SK-N-SH treated with all-trans-retinoic acid at 6 μM for 48 hours (cell line): ENCODE measurements around the gene LRFN5.
"Not testable (repeated sequence)": the region's sequence is repeated elsewhere in the genome, so short reads cannot be mapped to it uniquely, and the experiment has no call there.

Experiments used
- ATAC-seq: fragments of 200-7000 bp; cut with Tn5 transposase; 3 replicates; pipeline ENCODE4 v1.9.1; 2020; ENCODE audit warnings: mild to moderate bottlenecking, moderate library complexity
- ARNTL ChIP-seq: fragments of 450-650 bp; formaldehyde crosslinking; IDR thresholded peaks from 2 replicates; pipeline ENCODE4 v1.5.0; 2020; ENCODE audit warnings: low read depth, mild to moderate bottlenecking, moderate library complexity, borderline replicate concordance
- BACH2 ChIP-seq: fragments of 250-450 bp; sonication (Bioruptor Pico); IDR thresholded peaks from 2 replicates; pipeline ENCODE4 v1.9.0; 2021; ENCODE audit warnings: mild to moderate bottlenecking, borderline replicate concordance
- CREB5 ChIP-seq: fragments of 250-450 bp; sonication (Bioruptor Pico); IDR thresholded peaks from 2 replicates; pipeline ENCODE4 v1.5.1; 2020; ENCODE audit warnings: low read depth, mild to moderate bottlenecking, moderate library complexity
- CSDC2 ChIP-seq: fragments of 250-450 bp; sonication (Bioruptor Pico); IDR thresholded peaks from 2 replicates; pipeline ENCODE4 v1.5.0; 2020; ENCODE audit warnings: mild to moderate bottlenecking, moderate library complexity
- ESRRG ChIP-seq: fragments of 250-450 bp; sonication (Bioruptor Pico); IDR thresholded peaks from 2 replicates; pipeline ENCODE4 v1.6.1; 2021; ENCODE audit warnings: mild to moderate bottlenecking
- GLIS3 ChIP-seq: fragments of 250-450 bp; sonication (Bioruptor Pico); IDR thresholded peaks from 2 replicates; pipeline ENCODE4 v1.5.0; 2020; ENCODE audit warnings: mild to moderate bottlenecking, moderate library complexity
- OSR1 ChIP-seq: fragments of 250-450 bp; sonication (Bioruptor Pico); IDR thresholded peaks from 2 replicates; pipeline ENCODE4 v1.8.0; 2022; ENCODE audit warnings: moderate library complexity, mild to moderate bottlenecking, inconsistent platforms
- PATZ1 ChIP-seq: fragments of 250-450 bp; sonication (Bioruptor Pico); IDR thresholded peaks from 2 replicates; pipeline ENCODE4 v1.8.0; 2020; ENCODE audit warnings: mild to moderate bottlenecking, moderate library complexity, borderline replicate concordance
- POU6F1 ChIP-seq: fragments of 250-450 bp; sonication (Bioruptor Pico); IDR thresholded peaks from 2 replicates; pipeline ENCODE4 v1.8.0; 2021; ENCODE audit warnings: low read depth, mild to moderate bottlenecking, moderate library complexity, borderline replicate concordance
- PPARA ChIP-seq: fragments of 250-450 bp; sonication (Bioruptor Pico); IDR thresholded peaks from 2 replicates; pipeline ENCODE4 v1.5.0; 2020; ENCODE audit warnings: mild to moderate bottlenecking, borderline replicate concordance
- RARB ChIP-seq: fragments of 250-450 bp; sonication (Bioruptor Pico); IDR thresholded peaks from 2 replicates; pipeline ENCODE4 v1.8.0; 2021; ENCODE audit warnings: mild to moderate bottlenecking, moderate library complexity
- SNAI2 ChIP-seq: fragments of 250-450 bp; sonication (Bioruptor Pico); IDR thresholded peaks from 2 replicates; pipeline ENCODE4 v1.5.0; 2020; ENCODE audit warnings: mild to moderate bottlenecking, moderate library complexity
- TCF4 ChIP-seq: fragments of 250-450 bp; sonication (Bioruptor Pico); IDR thresholded peaks from 2 replicates; pipeline ENCODE4 v1.8.0; 2021; ENCODE audit warnings: mild to moderate bottlenecking, moderate library complexity, borderline replicate concordance
- TSHZ2 ChIP-seq: fragments of 250-450 bp; sonication (Bioruptor Pico); IDR thresholded peaks from 2 replicates; pipeline ENCODE4 v1.5.0; 2020; ENCODE audit warnings: mild to moderate bottlenecking, moderate library complexity
- ZC3H10 ChIP-seq: fragments of 250-450 bp; sonication (Bioruptor Pico); IDR thresholded peaks from 2 replicates; pipeline ENCODE4 v1.5.1; 2021; ENCODE audit warnings: mild to moderate bottlenecking, moderate library complexity
- ZFP3 ChIP-seq: fragments of 250-450 bp; sonication (Bioruptor Pico); IDR thresholded peaks from 2 replicates; pipeline ENCODE4 v1.5.0; 2020; ENCODE audit warnings: mild to moderate bottlenecking, moderate library complexity
- ZFP30 ChIP-seq: fragments of 450-650 bp; formaldehyde crosslinking; IDR thresholded peaks from 2 replicates; pipeline ENCODE4 v1.5.0; 2022; ENCODE audit warnings: mild to moderate bottlenecking, moderate library complexity
- ZNF565 ChIP-seq: fragments of 450-650 bp; formaldehyde crosslinking; conservative IDR thresholded peaks from 2 replicates; pipeline ENCODE4 v1.5.0; 2020; ENCODE audit warnings: low read depth, mild to moderate bottlenecking, moderate library complexity
- ZNF8 ChIP-seq: fragments of 450-650 bp; formaldehyde crosslinking; IDR thresholded peaks from 2 replicates; pipeline ENCODE4 v1.5.0; 2020; ENCODE audit warnings: mild to moderate bottlenecking, moderate library complexity
- TF ChIP-seq, protein P1 (sequence below): fragments of 250-450 bp; sonication (Bioruptor Pico); IDR thresholded peaks from 2 replicates; pipeline ENCODE4 v1.5.1; 2021; ENCODE audit warnings: mild to moderate bottlenecking, moderate library complexity

The LRFN5 gene

DNA sequence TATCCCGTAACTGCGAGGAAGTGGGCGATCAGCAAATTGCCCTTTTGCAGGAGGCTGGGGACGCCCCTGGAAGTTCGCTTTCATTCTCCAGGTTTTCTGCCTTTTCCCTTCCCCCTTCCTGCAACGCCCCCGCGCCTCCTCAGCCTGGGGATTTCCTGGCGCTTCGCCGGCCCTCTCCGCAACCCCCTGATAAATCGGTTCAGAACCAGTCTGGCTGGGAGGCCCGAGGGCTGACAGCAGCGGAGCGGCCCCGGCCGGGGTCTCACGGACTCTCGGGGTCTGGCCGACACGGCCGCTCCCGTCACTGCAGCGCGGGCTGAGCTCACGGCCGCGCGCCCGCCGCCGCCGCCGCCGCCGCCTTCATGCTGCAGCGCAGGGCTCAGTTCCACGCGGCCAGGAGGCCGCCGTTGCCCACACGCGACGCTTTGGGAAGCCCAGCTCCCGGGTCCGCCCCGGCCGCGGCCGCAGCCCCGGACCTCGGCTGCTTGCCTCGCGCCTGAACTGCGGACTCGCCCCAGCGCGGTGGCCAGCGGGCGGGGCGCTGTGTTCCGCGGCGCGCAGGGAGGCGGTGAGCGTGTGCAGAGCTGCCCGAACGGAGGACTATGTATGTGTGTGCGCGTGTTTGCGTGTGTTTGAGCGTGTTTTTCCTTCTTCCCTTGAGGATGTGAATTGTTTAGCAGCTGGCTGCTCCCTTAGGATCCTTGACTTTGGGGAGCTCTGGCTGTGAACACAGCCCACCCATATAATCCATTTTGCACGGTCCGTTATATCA lies at the start of gene LRFN5:
Gene LRFN5 (plus strand): TSS at position 345 of the 772 bp plus-strand sequence.
- TF ChIP-seq GLIS3 (CRISPR knock-in tag) (no peak), CSDC2 (no peak), ZNF8 (CRISPR knock-in tag) (no peak), SNAI2 (CRISPR knock-in tag) (no peak), ARNTL (CRISPR knock-in tag) (no peak), ZFP3 (CRISPR knock-in tag) (no peak), POU6F1 (CRISPR knock-in tag) (no peak), TSHZ2 (no peak), ESRRG (CRISPR knock-in tag) (no peak), ZNF565 (CRISPR knock-in tag) (no peak), PATZ1 (no peak), ZC3H10 (CRISPR knock-in tag) (no peak), BACH2 (CRISPR knock-in tag) (no peak), OSR1 (CRISPR knock-in tag) (no peak), TCF4 (CRISPR knock-in tag) (no peak), ZFP30 (CRISPR knock-in tag) (no peak), RARB (CRISPR knock-in tag) (no peak), CREB5 (CRISPR knock-in tag) (no peak)
- peak; percentile 71 for ATAC-seq

GRCh38 chr14:41558490-41558889 lies 48.2 kb upstream of the LRFN5 start:
- TF ChIP-seq PPARA (CRISPR knock-in tag) (no peak), OSR1 (CRISPR knock-in tag) (no peak), ZC3H10 (CRISPR knock-in tag) (no peak), ZFP3 (CRISPR knock-in tag) (no peak), POU6F1 (CRISPR knock-in tag) (no peak), ESRRG (CRISPR knock-in tag) (no peak), ZNF565 (CRISPR knock-in tag) (no peak), GLIS3 (CRISPR knock-in tag) (no peak), BACH2 (CRISPR knock-in tag) (no peak)
- TF ChIP-seq, protein P1, sequence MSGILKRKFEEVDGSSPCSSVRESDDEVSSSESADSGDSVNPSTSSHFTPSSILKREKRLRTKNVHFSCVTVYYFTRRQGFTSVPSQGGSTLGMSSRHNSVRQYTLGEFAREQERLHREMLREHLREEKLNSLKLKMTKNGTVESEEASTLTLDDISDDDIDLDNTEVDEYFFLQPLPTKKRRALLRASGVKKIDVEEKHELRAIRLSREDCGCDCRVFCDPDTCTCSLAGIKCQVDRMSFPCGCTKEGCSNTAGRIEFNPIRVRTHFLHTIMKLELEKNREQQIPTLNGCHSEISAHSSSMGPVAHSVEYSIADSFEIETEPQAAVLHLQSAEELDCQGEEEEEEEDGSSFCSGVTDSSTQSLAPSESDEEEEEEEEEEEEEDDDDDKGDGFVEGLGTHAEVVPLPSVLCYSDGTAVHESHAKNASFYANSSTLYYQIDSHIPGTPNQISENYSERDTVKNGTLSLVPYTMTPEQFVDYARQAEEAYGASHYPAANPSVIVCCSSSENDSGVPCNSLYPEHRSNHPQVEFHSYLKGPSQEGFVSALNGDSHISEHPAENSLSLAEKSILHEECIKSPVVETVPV, result no peak
- ATAC-seq, result no peak

DNA sequence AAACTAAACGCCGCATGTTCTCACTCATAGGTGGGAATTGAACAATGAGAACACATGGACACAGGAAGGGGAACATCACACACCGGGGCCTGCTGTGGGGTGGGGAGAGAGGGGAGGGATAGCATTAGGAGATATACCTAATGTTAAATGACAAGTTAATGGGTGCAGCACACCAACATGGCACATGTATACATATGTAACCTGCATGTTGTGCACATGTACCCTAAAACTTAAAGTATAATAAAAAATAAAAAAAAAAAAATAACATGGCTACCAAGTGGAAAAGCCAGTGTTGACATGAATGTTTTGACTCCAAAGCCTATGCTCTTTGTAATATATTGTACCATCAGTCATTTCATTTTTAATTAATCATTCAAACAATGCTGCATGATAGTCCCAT lies 39.8 kb upstream of the LRFN5 start:
- ATAC-seq, result not testable (repeated sequence)
